HCT116 (cell line): Measurements from ENCODE around the gene PLEKHG1. TPM values are rescaled to one million over a fixed set of nuclear protein-coding genes. Genes with fewer than 3 reads are reported as not detected.
A peak's percentile ranks its signal among the peaks of the same experiment; 100 is the strongest.

Experiments
- ATAC-seq: fragments of 200-7000 bp; cut with Tn5 transposase; 2 replicates; pipeline ENCODE4 v1.9.1; 2020; ENCODE audit warnings: mild to moderate bottlenecking, moderate library complexity
- Bru-seq: library from RNA; stranded (reverse); fragments of 400-500 nt; gene quantifications from one replicate; lab custom pipeline; 2021; lab: Mats Ljungman, UMichigan
- BruChase-seq, 2 experiments: library from RNA; stranded (reverse); fragments of 400-500 nt; gene quantifications; one replicate each; lab custom pipeline; 2021; lab: Mats Ljungman, UMichigan
- BruUV-seq: library from RNA; stranded (reverse); fragments of 400-500 nt; replicated peaks from 2 replicates; lab custom pipeline; 2021; lab: Mats Ljungman, UMichigan
- CTCF ChIA-PET: fragments of 300-600 bp; sonication (Branson Sonifier 250); formaldehyde crosslinking; loops from one replicate; lab custom pipeline; 2021; ENCODE audit warnings: antibody characterized with exemption; lab: Charles Lee
- POLR2A ChIA-PET: fragments of 300-600, 350-600 bp; sonication (Branson Sonifier 250); formaldehyde crosslinking; loops from one replicate; lab custom pipeline; 2021; ENCODE audit warnings: antibody characterized with exemption; lab: Charles Lee
- RAD21 ChIA-PET, 2 experiments: fragments of 300-600 bp; sonication (Branson Sonifier 250); formaldehyde crosslinking; loops; one replicate each; lab custom pipeline; 2023; ENCODE audit warnings: low total read pairs in 2 of 2; ENCODE audit not compliant: uncharacterized antibody in 2 of 2, unreplicated experiment in 2 of 2, low non-redundant PET in 1 of 2; lab: Charles Lee
- DNase-seq: peaks from one replicate; pipeline ENCODE4 v3.0.0-alpha.2; 2010; ENCODE audit warnings: low read depth, low spot score
- H2AFZ ChIP-seq: fragments of 200-600 bp; shearing (Covaris generic), sonication (generic); 2 replicates; pipeline ENCODE4 v1.6.1; 2017; ENCODE audit warnings: low read depth, mixed run types, mixed read lengths, antibody characterized with exemption, low read length; ENCODE audit not compliant: poor library complexity, severe bottlenecking
- H3K27ac ChIP-seq: 2 replicates; pipeline ENCODE4 v1.5.1; 2012; ENCODE audit warnings: low read depth, low read length
- H3K27me3 ChIP-seq: fragments of 200-600 bp; sonication (generic); 2 replicates; pipeline ENCODE4 v1.6.1; 2016; ENCODE audit warnings: mixed run types, low read length, mixed read lengths; ENCODE audit not compliant: insufficient read depth
- H3K36me3 ChIP-seq, 2 experiments: fragments of 200-500 bp in 1 of 2; fragments of 200-600 bp in 1 of 2; sonication (Bioruptor generic) in 1 of 2; sonication (generic) in 1 of 2; 2 replicates each; pipeline versions ENCODE4 v1.5.1 to v1.6.1; 2014 to 2016; ENCODE audit warnings: low read length in 2 of 2, inconsistent platforms in 1 of 2, mixed read lengths in 1 of 2, mixed run types in 1 of 2; ENCODE audit not compliant: insufficient read depth in 2 of 2, control insufficient read depth in 1 of 2
- H3K4me1 ChIP-seq, 2 experiments: fragments of 200-600 bp in 1 of 2; sonication (generic) in 1 of 2; 2 replicates each; pipeline versions ENCODE4 v1.5.1 to v1.6.1; 2012 to 2017; ENCODE audit warnings: low read length in 2 of 2, inconsistent platforms in 1 of 2, mild to moderate bottlenecking in 1 of 2, mixed read lengths in 1 of 2, mixed run types in 1 of 2, moderate library complexity in 1 of 2; ENCODE audit not compliant: insufficient read depth in 2 of 2, control insufficient read depth in 1 of 2
- H3K4me2 ChIP-seq: fragments of 200-600 bp; sonication (generic); 2 replicates; pipeline ENCODE4 v1.6.1; 2017; ENCODE audit warnings: mixed run types, low read length, mixed read lengths
- H3K4me3 ChIP-seq, 2 experiments: fragments of 200-600 bp in 1 of 2; sonication (generic) in 1 of 2; replicated peaks in 1 of 2; 2 replicates each; pipeline ENCODE4 v1.5.1; 2011 to 2016; ENCODE audit warnings: low read length in 2 of 2, control low read depth in 1 of 2, low read depth in 1 of 2, mild to moderate bottlenecking in 1 of 2, mixed read lengths in 1 of 2, mixed run types in 1 of 2
- H3K79me2 ChIP-seq: fragments of 200-600 bp; sonication (generic); 2 replicates; pipeline ENCODE4 v1.6.1; 2017; ENCODE audit warnings: mild to moderate bottlenecking, mixed run types, low read length, moderate library complexity, mixed read lengths; ENCODE audit not compliant: insufficient read depth
- H3K9ac ChIP-seq: fragments of 200-600 bp; sonication (generic); 2 replicates; pipeline ENCODE4 v1.6.1; 2016; ENCODE audit warnings: low read length, mixed read lengths
- H3K9me2 ChIP-seq: fragments of 200-600 bp; sonication (generic), shearing (Covaris generic); 2 replicates; pipeline ENCODE4 v1.6.1; 2017; ENCODE audit warnings: mixed run types, mild to moderate bottlenecking, moderate library complexity; ENCODE audit not compliant: insufficient read depth
- H3K9me3 ChIP-seq, 2 experiments: fragments of 200-500 bp in 1 of 2; fragments of 200-600 bp in 1 of 2; sonication (Bioruptor generic) in 1 of 2; sonication (generic) in 1 of 2; 2 replicates each; pipeline ENCODE4 v1.6.1; 2014 to 2017; ENCODE audit warnings: low read length in 2 of 2, mixed read lengths in 2 of 2, inconsistent platforms in 1 of 2, low read depth in 1 of 2, mild to moderate bottlenecking in 1 of 2, mixed run types in 1 of 2, moderate library complexity in 1 of 2; ENCODE audit not compliant: control insufficient read depth in 1 of 2, insufficient read depth in 1 of 2
- H4K20me1 ChIP-seq: fragments of 200-600 bp; sonication (generic), shearing (Covaris generic); 2 replicates; pipeline ENCODE4 v1.6.1; 2017; ENCODE audit warnings: mixed run types, mild to moderate bottlenecking, moderate library complexity; ENCODE audit not compliant: insufficient read depth
- CEBPB ChIP-seq: IDR thresholded peaks from 2 replicates; pipeline ENCODE4 v1.6.1; 2012; ENCODE audit warnings: low read depth
- EZH2 ChIP-seq: fragments of 200-600 bp; sonication (generic); IDR thresholded peaks from 2 replicates; pipeline ENCODE4 v1.6.1; 2017; ENCODE audit warnings: antibody characterized with exemption, mixed run types
- MAX ChIP-seq: IDR thresholded peaks from 2 replicates; pipeline ENCODE4 v1.6.1; 2012
- POLR2A ChIP-seq: IDR thresholded peaks from 2 replicates; pipeline ENCODE4 v1.7.0; 2011; ENCODE audit warnings: borderline replicate concordance; ENCODE audit not compliant: insufficient read depth, insufficient read length; ENCODE audit errors: extremely low read depth
- POLR2AphosphoS5 ChIP-seq: IDR thresholded peaks from 2 replicates; pipeline ENCODE4 v1.6.1; 2011; ENCODE audit warnings: mild to moderate bottlenecking, low read depth, low read length, moderate library complexity
- TCF7L2 ChIP-seq: IDR thresholded peaks from 2 replicates; pipeline ENCODE4 v1.7.0; 2011; ENCODE audit warnings: borderline replicate concordance, inconsistent platforms; ENCODE audit not compliant: insufficient read depth, insufficient read length; ENCODE audit errors: extremely low read depth
- ZBTB33 ChIP-seq: IDR thresholded peaks from 2 replicates; pipeline ENCODE4 v1.6.1; 2011; ENCODE audit warnings: mild to moderate bottlenecking, low read length, moderate library complexity; ENCODE audit not compliant: insufficient replicate concordance; ENCODE audit errors: extremely low read depth
- intact Hi-C: fragments of 100-400 bp; cut with micrococcal nuclease; formaldehyde crosslinking; loops from 2 replicates; pipeline ENCODE4 v1.10.0; 2022
- long read RNA-seq: library from polyadenylated mRNA; unstranded; transcript quantifications from one replicate; pipeline ENCODE4 v2.0.0, GENCODE V29; 2021; ENCODE audit not compliant: unreplicated experiment
- polyA plus RNA-seq: library from polyadenylated mRNA; unstranded; fragments of >200 nt; gene quantifications from 2 replicates; pipeline ENCODE4 v1.2.1, GENCODE V29; 2012; ENCODE audit warnings: missing spikeins
- total RNA-seq: library from RNA; stranded (reverse); gene quantifications from one replicate; pipeline ENCODE4 v1.2.1, GENCODE V29; 2021; ENCODE audit not compliant: unreplicated experiment

The PLEKHG1 gene
- 10.4 TPM for total RNA-seq
- 7.0 and 7.2 TPM in 2 replicates for polyA plus RNA-seq
- percentile 64 among the genes with signal in this experiment for Bru-seq, nascent RNA
- percentile 46 among the genes with signal in this experiment for BruChase-seq, experiment 1, labeled RNA remaining after a 6-hour chase
- BruChase-seq, experiment 2, labeled RNA remaining after a 2-hour chase = percentile 57 among the genes with signal in this experiment
- long read RNA-seq, partial matches to known transcripts = 3 of 13 reads
- long read RNA-seq, other reads (novel, unspliced or antisense) = 10 of 13 reads

- H4K20me1 ChIP-seq = no peaks in the 10 kb centered on the region
- peak within 1 kb of the TSS; percentile 95 for H2AFZ ChIP-seq
- no TSS peak for BruUV-seq
- peak within 1 kb of the TSS; percentile 61 to 72 for H3K4me3 ChIP-seq
- ChIA-PET POLR2A (interaction anchor here (0.6 kb wide), 1 partner anchor 214 kb away, joined by 3 read pairs; no protein-coding TSS in a partner anchor), CTCF (interaction anchor here (1.4 to 2.9 kb wide), 2 partner anchors 182 to 218 kb away, joined by 4 to 18 read pairs; no protein-coding TSS in a partner anchor), RAD21 (interaction anchor here (0.6 to 1.4 kb wide), 2 partner anchors 21 to 181 kb away, joined by 3 to 4 read pairs; no protein-coding TSS in a partner anchor)
- peak within 1 kb of the TSS; percentile 46; the same call in 1 of the 2 replicates for H3K27ac ChIP-seq
- H3K9ac ChIP-seq = peak within 1 kb of the TSS; percentile 52
- TF ChIP-seq EZH2 (no peak), MAX (0 out of 2 replicates have a peak, but pooled peaks have one; percentile 16), ZBTB33 (peak; percentile 42), CEBPB (no peak), POLR2A (no peak), POLR2AphosphoS5 (peak; percentile 68), TCF7L2 (no peak)
- H3K4me1 ChIP-seq = peaks cover 4 to 13% of the 10 kb centered on the region in 2 experiments; a peak in 2 of 4 replicates
- no peaks in the 10 kb centered on the region for H3K36me3 ChIP-seq
- no peaks in the 10 kb centered on the region for H3K27me3 ChIP-seq
- ATAC-seq = peak; percentile 85
- intact Hi-C loops = loop anchor here (2.0 kb wide), 1 partner anchor 181 kb away; no protein-coding TSS in a partner anchor
- DNase-seq = peak; percentile 12
- no peaks in the 10 kb centered on the region for H3K9me3 ChIP-seq
- H3K79me2 ChIP-seq = no peaks in the 10 kb centered on the region
- no peaks in the 10 kb centered on the region for H3K9me2 ChIP-seq
- H3K4me2 ChIP-seq = peak within 1 kb of the TSS; percentile 90
These were observed at the start of gene PLEKHG1 for GRCh38 chr6:150599199-150600009. TSS of gene PLEKHG1 (plus strand) at chr6:150599885. CDS start at chr6:150733682, 133,797 bp downstream.
